Stimulated activated CD8-positive, alpha-beta memory T cell treated with anti-CD3 and anti-CD28 coated beads, Interleukin-4, amount 100 ng/mL, for 48 hours (primary cell): ENCODE data around the gene HSF2BP.
"Not testable (repeated sequence)": the region's sequence is repeated elsewhere in the genome, so short reads cannot be mapped to it uniquely, and the experiment has no call there.

ENCODE experiments used
- DNase-seq: peaks from one replicate; pipeline ENCODE4 v3.0.0-alpha.2; 2020

The HSF2BP gene

DNA sequence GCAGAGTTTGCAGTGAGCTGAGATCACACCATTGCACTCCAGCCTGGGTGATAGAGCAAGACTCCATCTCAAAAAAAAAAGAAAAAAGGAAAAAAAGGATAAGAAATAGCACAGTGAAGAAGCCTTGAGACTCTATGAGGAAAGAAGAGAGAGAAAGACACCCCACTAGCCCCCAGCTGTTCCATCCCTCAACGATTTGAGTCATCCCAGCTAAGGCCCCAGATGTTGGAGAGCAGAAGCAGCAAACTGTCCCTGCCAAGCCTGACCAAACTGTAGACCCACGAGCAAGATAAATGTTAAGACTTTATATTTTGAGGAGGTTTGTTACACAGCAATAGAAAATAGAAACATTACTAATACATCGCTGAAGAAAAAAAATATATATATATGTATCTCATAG lies 42.4 kb downstream of the HSF2BP start:
- DNase-seq, result not testable (repeated sequence)

DNA sequence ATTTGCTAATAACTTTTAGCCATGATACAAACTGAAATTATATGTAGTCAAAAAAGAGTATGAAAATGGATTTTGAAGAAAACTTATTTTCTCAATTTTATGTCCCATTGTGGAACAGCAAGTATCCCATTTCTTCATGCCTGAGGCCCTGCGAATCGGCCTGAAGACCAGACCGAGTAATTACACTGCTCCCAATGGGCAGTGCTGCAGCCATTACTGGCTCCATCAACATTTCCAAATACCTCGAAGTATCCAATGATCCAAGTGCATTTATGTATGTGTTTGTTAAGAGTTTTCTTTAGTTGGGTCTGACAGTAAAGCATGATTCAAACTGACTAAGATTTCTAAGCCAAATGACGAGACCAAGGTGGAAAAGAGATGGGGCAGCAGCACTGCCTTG lies 44.4 kb downstream of the HSF2BP start:
- DNase-seq, result no peak

DNA sequence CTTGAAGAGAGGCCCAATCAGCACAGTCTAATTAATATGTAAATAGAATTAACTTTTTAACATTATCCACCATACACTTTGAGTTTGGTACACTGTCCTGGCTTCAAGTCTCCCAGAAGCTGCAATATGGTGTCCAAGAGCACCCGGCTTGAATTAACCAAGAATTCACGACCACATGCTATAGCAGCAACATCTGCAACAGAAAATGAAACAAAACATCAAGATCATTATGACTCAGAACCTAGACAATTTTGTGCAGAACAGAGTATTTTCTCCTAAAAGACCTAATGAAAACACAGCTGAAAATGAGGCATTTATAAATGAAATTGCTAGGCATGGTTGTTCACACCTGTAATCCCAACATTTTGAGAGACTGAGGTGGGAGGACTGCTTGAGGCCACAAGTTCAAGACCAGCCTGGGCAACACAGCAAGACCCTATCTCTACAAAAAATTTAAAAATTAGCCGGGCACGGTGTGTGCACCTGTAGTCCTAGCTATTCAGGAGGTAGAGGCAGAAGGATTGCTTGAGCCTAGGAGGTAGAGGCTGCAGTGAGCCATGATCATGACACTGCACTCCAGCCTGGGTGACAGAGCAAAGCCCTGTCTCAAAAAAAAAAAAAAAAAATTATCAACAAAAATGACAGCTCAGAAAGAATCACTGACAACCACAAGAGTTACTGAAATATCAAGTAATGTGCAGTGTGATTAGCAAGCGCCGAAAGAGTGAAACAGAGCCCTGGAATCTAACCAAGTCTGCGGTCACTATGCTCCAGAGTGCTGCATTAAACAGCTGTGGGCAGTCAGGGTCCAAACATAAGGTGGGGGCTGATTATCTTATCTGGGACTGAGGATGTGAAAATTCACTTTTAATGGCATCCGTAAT lies 45.3 kb downstream of the HSF2BP start:
- DNase-seq, result no peak

DNA sequence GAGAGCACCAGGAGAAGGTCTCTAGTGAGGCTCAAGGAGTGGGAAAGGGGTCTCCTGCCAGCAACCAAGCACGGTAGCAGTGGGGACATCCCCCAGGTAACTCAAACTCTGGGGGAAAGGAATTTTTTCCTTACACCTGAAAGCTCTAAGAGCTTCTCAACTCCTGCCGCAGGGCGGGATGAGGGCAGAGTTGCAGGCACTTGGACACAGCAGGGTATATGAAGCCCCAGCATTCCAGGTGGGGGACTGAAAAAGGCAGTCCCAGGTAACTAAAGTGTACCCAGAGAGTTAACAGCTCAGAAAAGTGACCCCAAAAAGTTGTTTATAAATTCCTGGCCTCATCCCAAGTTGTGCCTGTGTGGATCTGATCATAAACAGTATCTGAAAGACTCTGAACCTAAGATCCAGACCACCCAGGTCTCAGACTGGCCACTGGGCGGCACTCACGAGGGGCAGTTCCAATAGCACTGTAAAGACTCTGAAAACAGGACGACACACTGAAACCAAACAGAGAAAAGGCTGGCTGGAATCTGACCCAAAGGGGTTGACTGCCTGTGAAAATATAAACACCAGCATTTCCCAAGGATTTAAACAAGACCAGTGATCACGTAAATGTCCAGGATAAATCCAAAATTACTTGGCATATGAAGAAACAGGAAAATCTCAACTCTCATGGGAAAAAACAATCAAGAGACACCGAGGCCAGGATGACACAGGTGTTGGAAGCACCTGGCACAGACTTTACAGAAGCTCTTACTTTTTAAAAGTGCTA lies 47.5 kb downstream of the HSF2BP start:
- peak; percentile 41 for DNase-seq

GRCh38 chr21:43609501-43610340 lies 49.6 kb downstream of the HSF2BP start:
- no peak for DNase-seq

DNA sequence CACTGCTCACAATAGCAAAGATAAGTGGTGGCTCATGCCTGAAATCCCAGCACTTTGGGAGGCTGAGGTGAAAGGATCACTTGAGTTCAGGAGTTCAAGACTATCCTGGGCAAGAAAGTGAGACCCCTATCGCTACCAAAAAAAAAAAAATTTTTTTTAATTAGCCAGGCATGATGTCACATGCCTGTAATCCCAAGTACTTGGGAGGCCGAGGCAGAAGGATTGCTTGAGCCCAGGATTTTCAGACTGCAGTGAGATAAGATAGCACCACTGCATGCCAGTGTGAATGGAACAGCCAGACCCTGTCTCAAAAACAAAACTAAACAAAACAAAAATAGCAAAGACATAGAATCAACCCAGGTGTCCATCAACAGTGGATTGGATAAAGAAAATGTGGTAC lies 50.6 kb downstream of the HSF2BP start:
- DNase-seq, result no peak

DNA sequence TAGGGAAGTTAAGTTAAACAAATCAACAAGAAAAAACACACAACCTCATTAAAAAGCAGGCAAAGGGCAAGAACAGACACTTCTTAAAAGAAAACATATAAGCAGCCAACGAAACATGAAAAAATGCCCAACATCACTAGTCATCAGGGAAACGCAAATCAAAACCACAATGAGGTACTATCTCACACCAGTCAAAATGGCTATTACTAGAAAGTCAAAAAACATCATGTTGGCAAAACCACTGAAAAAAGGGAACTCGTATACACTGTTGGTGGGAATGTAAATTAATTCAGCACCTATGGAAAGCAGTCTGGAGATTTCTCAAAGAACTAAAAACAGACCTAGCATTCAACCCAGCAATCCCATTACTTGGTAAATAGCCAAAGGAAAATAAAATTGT lies 51.1 kb downstream of the HSF2BP start:
- DNase-seq, result no peak

GRCh38 chr21:43605320-43606215 lies 53.7 kb downstream of the HSF2BP start:
- no peak for DNase-seq

DNA sequence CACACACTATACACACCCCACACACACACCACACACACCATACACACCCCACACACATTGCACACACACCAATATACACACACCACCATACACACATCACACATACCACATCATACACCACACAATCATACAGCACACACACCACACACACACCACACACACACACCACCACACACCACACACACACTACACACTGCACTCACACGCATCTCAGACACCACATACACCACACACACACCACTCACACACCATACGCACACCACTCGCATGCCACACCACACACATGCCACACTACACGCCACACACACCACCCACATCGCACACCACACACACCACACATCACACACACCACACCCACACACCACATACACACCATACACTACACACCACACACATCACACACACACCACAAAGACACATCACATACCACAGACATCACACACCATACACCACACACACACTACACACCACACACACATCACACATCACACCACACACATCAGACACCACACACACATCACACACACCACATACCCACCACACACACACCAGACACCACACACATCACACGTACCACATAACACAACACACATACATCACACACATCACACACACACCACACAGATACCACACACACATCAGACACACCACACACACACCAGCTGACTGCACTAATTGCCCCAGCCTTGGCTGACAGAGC lies 54.6 kb downstream of the HSF2BP start:
- no peak for DNase-seq

GRCh38 chr21:43603641-43604504 lies 55.4 kb downstream of the HSF2BP start:
- DNase-seq, result no peak

DNA sequence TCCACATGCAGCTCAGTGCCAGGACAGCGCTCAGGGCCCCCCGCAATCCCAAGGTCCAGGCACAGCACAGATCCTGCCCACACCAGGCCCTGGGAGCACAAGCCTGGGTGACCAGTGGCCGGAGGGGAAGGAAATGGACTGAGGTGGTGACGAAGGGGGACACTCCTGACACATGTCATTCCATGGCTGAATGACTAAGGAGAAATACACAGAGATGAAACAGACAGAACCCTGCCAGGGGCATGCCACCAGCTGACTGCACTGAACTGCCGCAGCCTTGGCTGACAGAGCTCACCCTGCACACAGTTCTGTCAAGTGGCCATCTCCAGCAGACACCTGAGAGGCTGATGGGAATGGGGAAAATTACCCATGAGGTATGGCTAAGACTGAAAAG lies 56.1 kb downstream of the HSF2BP start:
- no peak for DNase-seq

- DNase-seq, result no peak
Observed at GRCh38 chr21:43602266-43603232, 56.7 kb downstream of the HSF2BP start.

DNA sequence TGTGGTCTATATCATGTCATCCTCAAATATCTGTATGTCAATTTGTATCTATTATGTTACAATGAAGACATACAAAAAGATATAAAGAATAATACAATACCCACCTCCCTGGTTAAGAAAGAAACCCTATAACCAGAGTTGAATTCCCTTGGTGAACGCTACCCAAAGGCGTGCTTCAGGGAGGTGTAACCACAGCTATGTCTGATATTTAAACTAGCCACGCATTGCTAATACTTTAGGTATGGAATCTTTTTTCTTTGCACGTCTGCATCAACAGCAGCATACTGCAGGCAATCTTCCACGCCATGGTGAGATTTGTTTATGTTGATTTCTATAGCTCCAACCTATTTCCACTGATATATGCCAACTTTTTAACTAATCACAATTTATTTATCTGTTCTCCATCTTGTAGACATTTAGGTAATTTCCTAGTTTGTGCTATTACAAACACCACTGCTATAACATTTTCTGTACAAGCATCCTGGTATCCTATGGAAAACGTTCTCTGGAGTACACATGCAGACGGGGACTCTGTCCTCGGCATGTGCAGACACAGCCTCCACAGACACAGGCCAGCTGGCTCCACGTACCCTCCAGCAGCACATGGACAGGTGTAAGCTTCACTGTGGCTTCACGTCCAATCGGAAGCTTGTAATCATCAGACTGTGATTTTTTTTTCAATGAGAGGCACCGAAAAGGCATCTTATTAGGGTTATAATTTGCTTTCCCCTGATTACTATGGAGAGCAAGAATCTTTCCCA lies 58.5 kb downstream of the HSF2BP start:
- DNase-seq, result no peak

GRCh38 chr21:43599728-43600127 lies 59.6 kb downstream of the HSF2BP start:
- no peak for DNase-seq

- DNase-seq, result no peak
Observed at GRCh38 chr21:43598416-43599120, 60.7 kb downstream of the HSF2BP start.

DNA sequence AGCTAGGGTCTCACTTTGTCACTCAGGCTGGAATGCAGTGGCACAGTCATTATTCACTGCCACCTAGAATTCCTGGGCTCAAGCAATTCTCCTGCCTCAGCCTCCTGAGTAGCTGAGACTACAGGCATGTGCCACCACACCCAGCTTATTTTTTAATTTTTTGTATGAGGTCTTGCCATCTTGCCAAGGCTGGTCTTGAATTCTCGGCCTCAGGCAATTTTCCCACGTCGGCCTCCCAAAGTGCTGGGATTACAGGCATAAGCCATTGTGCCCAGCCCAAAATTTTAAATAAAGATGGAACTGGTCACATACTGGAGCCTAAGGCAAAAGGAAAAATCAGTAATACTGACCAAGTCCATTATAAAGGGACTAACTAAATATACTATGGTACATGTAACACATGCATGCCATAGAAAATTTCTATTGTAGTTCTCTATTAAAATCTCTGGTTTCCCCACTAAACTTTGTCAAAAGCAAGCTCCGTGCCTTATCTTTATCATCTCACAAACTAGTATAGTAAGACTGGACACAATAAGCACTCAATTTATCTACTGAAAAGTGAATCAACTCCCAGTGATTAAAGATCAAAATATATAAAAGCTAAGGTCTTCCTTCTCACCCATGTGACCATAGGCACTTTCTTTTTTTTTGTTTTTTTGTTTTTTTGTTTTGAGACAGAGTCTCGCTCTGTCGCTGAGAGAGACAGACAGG lies 61.6 kb downstream of the HSF2BP start:
- DNase-seq, result no peak

GRCh38 chr21:43597052-43597451 lies 62.2 kb downstream of the HSF2BP start:
- no peak for DNase-seq
